Limb (tissue), 2 donors: ENCODE data around the gene ENTPD1.

Source experiments
- DNase-seq, 2 donors: peaks; one replicate each; pipeline ENCODE4 v3.0.0-alpha.2; 2016; ENCODE audit errors: extremely low spot score in 2 of 2

The ENTPD1 gene

GRCh38 chr10:95831076-95831475 is 75.1 kb downstream of the ENTPD1 start:
- no peak for DNase-seq

GRCh38 chr10:95831515-95831914 is 75.6 kb downstream of the ENTPD1 start:
- DNase-seq = no peak

- DNase-seq = no peak
Measured at GRCh38 chr10:95832216-95833041, 76.5 kb downstream of the ENTPD1 start.

GRCh38 chr10:95833042-95833610 is 77.2 kb downstream of the ENTPD1 start:
- no peak for DNase-seq

- no peak for DNase-seq
Measured at GRCh38 chr10:95834406-95834805, 78.4 kb downstream of the ENTPD1 start.

- no peak for DNase-seq
Measured at GRCh38 chr10:95835149-95835860, 79.3 kb downstream of the ENTPD1 start.

GRCh38 chr10:95835911-95836310 is 79.9 kb downstream of the ENTPD1 start:
- no peak for DNase-seq

- no peak for DNase-seq
Measured at GRCh38 chr10:95836610-95837355, 80.8 kb downstream of the ENTPD1 start.

- DNase-seq = no peak
Measured at GRCh38 chr10:95837356-95837776, 81.4 kb downstream of the ENTPD1 start.

GRCh38 chr10:95837783-95838182 is 81.8 kb downstream of the ENTPD1 start:
- no peak for DNase-seq

GRCh38 chr10:95840121-95840520 is 84.2 kb downstream of the ENTPD1 start:
- no peak for DNase-seq

- DNase-seq = no peak
Measured at GRCh38 chr10:95840681-95841080, 84.7 kb downstream of the ENTPD1 start.

GRCh38 chr10:95841661-95842498 is 85.9 kb downstream of the ENTPD1 start:
- DNase-seq = peak in 1 of 2 donors; percentile 59

GRCh38 chr10:95845411-95845810 is 89.4 kb downstream of the ENTPD1 start:
- no peak for DNase-seq

GRCh38 chr10:95847007-95847406 is 91.0 kb downstream of the ENTPD1 start:
- DNase-seq = no peak

GRCh38 chr10:95848841-95849240 is 92.9 kb downstream of the ENTPD1 start:
- no peak for DNase-seq

GRCh38 chr10:95850791-95851190 is 94.8 kb downstream of the ENTPD1 start:
- DNase-seq = no peak

- no peak for DNase-seq
Measured at GRCh38 chr10:95860166-95860940, 104.4 kb downstream of the ENTPD1 start.

- DNase-seq = no peak
Measured at GRCh38 chr10:95861386-95861785, 105.4 kb downstream of the ENTPD1 start.
